ENCODE results near the gene PTPRM.

DNA sequence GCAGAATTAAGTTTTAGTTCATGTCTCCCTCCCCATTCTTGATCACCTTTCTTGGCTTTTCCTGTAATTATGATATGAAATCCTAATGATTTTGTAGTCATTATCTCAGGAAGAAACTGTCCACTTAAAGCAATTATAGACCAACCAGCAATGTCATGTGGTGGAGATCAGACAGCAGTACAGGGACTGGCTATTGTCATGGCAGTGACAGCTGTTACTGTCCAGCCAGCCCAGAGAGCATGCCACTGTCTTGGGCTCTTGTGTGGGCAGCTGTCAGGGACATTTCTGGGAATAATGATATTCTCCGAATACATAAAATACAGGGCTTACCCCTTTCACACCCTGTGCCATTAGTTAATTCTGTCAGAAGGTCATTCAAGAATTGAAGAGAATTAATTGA is 686.8 kb downstream of the PTPRM start:
- TF ChIP-seq, protein P1, sequence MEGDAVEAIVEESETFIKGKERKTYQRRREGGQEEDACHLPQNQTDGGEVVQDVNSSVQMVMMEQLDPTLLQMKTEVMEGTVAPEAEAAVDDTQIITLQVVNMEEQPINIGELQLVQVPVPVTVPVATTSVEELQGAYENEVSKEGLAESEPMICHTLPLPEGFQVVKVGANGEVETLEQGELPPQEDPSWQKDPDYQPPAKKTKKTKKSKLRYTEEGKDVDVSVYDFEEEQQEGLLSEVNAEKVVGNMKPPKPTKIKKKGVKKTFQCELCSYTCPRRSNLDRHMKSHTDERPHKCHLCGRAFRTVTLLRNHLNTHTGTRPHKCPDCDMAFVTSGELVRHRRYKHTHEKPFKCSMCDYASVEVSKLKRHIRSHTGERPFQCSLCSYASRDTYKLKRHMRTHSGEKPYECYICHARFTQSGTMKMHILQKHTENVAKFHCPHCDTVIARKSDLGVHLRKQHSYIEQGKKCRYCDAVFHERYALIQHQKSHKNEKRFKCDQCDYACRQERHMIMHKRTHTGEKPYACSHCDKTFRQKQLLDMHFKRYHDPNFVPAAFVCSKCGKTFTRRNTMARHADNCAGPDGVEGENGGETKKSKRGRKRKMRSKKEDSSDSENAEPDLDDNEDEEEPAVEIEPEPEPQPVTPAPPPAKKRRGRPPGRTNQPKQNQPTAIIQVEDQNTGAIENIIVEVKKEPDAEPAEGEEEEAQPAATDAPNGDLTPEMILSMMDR (IDR thresholded peaks at IDR 0.05), result no peak
- TF ChIP-seq EZH2 (IDR thresholded peaks at IDR 0.05) (no peak), EZH2phosphoT487 (IDR thresholded peaks at IDR 0.05) (no peak)

All from neural progenitor cell (in vitro differentiated cells).